ENCODE data around the gene DUOXA2.

Gene DUOXA2

DNA sequence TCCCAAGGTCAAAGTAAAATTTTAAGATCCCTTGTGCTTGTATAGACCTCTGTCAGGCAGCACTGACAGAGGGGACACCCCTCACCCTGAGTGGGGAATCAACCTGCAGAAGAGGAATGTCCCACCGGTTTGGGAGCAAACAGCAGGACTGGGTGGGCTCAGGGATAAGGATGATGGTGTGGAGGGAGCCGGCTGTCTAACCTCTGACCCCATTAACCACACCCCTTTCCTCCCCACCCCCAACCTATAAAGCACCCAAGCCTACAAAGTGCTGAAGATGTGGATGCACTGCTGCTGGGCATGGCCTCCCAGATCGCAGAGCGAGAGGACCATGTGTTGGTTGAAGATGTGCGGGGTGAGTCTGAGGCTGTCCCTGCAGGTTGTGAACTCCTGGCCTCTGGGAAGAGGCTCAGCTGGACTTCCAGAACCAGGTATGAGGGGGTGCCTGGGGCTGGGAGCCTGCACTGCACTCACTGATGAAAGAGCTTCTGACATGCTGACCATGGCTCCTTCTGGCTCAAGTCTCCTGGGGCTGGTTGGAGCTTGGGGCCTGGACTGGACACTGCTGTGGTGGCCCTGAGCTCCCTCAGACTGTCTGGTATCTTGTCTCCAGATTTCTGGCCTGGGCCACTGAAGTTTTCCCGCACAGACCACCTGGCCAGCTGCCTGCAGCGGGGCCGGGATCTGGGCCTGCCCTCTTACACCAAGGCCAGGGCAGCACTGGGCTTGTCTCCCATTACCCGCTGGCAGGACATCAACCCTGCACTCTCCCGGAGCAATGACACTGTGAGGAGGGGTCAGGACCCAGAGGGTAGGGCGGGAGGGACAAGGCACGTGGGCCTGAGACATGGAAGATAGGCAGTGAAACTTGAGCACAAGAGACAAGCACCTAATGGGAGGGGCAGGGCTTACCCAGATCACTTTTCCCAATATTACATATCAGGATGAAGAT lies 25.0 kb downstream of the DUOXA2 start:
- no peak for DNase-seq

DNA sequence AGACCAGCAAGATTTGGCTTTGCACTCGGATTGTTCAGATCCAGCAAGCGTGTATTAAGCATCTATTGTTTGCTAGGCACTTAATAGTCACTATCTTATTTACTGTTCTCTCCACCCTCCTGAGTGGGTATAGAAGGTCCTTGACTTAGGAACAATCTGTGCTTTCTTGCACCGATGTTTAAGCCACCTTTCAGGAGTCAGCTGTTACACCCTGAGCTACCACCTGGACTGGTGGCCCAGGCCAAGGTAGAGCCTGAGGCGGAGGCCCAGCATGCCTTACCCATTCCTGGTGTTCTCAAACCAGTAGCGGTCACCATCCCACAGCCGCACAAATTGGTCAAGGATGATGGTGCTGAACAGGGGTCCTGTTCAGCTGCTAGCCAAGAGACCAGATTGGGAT lies 25.6 kb downstream of the DUOXA2 start:
- no peak for DNase-seq

DNA sequence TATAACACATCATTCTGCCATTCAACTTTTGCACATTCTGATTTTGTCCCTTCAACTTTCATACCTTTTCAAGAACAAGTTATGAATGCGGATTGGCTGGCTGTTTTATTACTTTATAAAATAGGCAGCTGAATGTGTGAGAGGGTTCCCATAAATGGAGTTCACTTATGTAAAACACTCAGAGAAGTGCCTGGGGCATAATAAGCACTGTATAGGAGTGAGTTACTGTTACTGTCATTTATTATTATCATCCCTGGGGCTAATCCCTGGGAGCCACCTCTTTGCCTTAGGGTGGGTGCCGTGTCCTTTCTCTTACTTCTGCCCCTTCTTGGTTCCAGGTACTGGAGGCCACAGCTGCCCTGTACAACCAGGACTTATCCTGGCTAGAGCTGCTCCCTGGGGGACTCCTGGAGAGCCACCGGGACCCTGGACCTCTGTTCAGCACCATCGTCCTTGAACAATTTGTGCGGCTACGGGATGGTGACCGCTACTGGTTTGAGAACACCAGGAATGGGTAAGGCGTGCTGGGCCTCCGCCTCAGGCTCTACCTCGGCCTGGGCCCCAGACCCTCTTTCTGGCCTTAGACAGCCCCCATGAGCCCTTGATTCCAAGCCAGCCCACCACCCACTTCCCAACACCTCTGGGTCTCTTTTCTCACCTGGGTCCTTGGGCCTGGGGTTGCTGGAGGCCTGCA lies 26.6 kb downstream of the DUOXA2 start:
- no peak for DNase-seq

DNA sequence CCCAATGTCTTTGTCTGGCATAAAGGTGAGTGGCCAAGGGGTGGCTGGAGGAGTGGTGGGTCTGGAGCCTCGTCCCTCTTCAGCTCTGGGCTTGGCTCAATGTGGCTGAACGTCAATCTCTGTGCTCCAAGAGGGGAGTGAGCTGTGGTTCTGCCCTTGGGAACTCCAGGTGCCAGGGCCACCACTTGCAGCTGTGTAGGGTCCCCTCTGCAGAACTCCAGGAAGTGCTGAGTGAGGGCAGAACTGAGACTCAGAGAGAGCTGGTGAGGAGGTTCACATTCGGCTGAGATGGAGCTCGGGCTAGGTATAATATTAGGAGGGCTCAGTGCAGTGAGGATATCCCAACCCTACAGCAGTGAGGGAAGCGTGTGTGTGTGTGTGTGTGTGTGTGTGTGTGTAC lies 27.3 kb downstream of the DUOXA2 start:
- no peak for DNase-seq

DNA sequence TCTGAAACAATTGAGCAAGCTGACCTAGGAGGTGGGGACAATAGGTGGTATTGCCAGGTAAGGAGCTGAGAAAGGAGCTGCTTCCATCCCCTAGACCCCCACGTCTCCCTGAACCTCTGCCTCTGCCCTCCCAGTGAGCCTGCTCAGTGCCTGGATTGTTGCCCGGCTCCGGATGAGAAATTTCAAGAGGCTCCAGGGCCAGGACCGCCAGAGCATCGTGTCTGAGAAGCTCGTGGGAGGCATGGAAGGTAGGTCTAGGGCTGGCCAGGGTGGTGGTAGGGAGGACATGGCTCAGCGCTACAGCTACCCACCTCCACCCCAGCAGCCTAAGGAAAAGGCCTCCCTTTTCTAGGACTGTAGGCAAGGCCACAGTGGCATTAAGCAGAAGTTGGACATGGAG lies 28.9 kb downstream of the DUOXA2 start:
- DNase-seq: no peak

DNA sequence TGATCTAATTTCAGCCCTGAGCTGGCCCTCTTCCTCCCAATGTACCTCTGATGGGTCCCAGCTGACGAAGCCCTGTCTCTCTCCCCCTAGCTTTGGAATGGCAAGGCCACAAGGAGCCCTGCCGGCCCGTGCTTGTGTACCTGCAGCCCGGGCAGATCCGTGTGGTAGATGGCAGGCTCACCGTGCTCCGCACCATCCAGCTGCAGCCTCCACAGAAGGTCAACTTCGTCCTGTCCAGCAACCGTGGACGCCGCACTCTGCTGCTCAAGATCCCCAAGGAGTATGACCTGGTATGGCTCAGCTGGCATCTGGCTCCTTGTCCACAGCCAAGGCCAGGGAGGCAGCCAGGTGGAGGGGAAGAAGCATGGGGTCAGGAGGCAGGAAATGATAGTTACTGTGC lies 29.8 kb downstream of the DUOXA2 start:
- DNase-seq: no peak

DNA sequence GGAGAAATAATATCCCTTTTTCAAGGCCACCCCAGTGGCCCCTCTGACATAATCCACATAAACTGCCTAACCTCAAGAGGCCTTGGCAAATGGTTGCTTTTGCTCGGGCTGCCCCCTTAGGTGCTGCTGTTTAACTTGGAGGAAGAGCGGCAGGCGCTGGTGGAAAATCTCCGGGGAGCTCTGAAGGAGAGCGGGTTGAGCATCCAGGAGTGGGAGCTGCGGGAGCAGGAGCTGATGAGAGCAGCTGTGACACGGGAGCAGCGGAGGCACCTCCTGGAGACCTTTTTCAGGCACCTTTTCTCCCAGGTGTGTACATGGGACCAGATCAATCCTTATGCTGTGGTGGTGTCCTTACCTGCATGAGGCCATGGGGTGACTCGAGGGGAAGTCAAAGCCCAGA lies 30.6 kb downstream of the DUOXA2 start:
- DNase-seq: no peak

DNA sequence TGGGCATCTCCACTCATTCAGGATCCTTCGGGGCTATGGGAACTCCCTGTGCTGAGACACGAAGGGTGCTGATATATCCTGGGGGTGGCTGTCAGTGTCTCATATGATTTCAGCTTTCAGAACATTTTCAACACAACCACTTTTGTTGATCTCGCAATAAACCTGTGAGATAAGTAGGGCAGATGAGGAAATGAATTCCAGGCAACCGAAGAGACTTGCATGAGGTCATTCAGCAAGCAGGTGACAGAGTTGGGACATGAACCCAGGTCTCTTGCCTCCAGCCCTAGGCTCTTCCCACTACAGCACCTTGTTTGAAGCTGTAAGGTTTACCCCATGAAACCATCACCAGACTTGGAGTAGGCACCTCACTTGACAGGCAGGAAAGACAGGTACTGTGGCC lies 32.3 kb downstream of the DUOXA2 start:
- no peak for DNase-seq

DNA sequence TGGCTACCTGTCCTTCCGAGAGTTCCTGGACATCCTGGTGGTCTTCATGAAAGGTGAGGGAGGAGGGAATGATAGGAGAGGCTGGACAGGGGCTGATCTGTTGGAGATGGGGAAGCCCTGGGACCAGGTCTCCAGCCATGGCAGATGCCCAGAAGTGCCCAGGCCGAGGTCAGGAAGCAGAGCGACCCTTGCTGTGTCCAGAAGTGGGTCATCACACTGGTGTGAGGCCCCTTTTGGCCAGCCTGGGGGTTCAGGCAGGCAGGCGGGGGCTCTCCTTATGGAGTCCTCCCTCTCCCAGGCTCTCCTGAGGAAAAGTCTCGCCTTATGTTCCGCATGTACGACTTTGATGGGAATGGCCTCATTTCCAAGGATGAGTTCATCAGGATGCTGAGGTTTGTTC lies 33.5 kb downstream of the DUOXA2 start:
- DNase-seq: no peak

DNA sequence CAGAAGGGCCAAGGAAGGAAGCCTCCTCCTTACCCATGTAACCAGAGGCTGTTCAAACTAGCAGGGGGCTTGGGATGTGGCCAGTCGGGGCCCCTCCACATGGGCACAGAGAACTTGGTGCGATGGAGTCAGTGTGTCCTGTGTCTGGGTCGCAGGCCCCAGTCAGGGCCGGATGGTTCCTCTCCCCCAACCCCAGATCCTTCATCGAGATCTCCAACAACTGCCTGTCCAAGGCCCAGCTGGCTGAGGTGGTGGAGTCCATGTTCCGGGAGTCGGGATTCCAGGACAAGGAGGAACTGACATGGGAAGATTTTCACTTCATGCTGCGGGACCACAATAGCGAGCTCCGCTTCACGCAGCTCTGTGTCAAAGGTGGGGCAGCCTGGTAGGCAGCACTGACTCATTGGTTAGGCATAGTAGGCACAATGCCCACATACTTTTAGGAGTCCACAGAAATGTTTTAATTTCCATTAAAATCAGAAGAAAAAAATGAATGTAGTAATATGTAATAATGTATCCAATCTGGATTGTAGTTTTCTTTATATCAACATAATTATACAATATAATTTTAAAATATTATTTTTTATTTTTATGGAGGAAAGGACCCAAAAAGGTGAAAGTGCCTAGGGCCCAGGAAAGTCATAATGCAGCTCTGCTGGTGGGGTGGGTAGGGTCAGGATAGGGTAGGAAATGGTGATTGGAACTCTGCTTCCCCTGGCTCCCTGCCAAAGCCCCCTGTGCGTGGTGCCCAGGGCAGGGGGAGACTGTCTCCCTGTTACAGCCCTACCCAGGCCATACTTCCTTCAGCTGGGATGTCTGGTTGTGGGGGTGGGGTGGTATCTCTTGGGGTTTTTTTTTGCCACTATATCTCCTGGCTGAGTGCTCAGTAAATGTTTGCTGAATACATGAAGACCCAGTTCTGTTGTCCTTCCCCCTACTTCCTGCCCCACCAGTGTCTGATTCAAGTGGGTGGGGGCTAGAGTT lies 34.2 kb downstream of the DUOXA2 start:
- no peak for DNase-seq

DNA sequence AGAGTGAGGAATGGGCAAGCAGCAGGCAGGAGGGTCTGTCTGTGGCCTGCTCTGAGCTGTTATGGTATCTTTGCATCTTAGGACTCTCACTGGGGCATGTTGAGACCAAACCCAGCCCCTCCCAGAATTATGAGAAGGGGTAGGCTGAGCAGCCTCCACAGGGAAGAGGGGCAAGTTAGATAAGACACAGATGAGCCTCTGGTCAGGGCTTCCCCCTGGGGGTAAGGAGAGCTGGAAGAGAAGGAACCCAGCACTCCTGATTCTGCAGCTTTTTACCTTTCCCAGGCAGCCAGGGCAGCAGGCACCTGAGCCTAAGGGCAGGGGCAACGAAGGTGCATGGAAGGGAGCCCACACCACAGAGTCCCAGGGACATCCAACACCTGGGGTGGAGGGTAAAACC lies 34.9 kb downstream of the DUOXA2 start:
- no peak for DNase-seq

DNA sequence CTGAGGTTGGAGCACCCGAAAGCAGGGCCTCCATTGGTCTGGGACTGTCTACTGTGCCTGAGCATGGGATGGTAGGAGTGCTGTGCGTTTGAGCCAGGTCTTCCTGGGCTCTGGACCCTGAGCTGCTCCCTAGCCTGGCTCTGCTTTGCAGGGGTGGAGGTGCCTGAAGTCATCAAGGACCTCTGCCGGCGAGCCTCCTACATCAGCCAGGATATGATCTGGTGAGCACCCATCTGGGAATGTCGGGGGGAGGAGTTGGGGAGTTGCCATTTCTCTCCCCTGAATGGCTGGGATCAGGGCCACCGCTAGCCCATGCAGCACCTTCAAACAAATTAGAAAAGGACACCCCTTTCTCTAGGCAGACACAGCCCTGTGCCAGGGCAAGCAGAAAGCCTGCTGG lies 36.4 kb downstream of the DUOXA2 start:
- DNase-seq: no peak

DNA sequence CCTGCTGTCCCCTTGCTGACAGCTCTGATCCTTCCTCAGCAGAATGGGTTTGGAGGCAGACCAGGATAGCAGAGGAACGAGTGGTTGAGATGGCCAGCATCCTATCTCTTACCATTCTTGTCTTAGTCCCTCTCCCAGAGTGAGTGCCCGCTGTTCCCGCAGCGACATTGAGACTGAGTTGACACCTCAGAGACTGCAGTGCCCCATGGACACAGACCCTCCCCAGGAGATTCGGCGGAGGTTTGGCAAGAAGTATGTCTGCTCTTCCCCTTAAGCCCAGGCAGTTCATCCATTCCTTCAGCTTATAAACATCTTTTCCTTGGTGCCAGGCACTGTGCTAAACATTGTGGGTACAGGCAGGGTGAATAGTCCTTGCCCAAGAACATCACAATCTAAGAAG lies 36.9 kb downstream of the DUOXA2 start:
- DNase-seq: no peak

DNA sequence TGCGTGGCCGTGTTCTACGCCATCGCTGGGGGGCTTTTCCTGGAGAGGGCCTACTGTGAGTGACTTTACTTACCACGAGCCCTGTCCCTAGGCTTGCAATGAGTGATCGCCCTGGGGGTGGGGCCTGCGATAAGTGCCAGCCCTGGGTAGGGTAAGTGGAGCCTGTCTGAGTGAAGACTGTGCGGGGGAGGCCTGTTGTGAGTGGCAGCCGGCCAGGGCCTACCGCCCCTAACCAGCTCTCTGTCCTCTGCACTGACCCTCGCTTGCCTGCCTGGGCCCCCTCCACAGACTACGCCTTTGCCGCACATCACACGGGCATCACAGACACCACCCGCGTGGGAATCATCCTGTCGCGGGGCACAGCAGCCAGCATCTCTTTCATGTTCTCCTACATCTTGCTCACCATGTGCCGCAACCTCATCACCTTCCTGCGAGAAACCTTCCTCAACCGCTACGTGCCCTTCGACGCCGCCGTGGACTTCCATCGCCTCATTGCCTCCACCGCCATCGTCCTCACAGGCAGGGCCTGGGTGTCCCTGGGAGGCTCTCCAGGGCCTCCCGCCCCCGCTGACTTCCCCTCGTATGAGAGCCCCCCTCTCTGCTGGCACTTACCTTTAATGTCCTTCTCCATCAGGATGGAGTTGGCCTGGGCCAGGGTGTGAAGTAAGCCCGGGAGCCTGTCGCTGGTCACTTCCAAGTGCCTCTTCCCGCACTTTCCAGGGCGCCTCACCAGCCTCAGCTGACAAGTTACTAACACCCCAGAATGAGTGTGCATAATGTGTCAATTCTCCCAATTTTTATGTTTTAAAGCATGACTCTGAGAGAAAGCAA lies 38.1 kb downstream of the DUOXA2 start:
- no peak for DNase-seq

DNA sequence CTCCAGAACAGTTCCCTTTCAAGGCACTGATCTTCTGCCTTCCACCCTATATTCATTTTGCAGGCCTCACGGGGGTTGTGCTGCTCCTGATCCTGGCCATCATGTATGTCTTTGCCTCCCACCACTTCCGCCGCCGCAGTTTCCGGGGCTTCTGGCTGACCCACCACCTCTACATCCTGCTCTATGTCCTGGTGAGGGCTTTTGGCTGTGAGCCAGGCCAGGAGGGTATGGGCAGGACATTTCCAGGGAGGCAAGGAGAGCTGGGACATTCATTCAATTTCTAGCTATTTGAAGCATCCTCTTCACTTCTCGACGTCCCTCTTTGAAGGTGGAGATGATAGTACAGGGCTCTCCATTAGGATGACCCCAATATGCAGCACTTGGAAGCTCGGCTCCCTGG lies 41.6 kb downstream of the DUOXA2 start:
- no peak for DNase-seq

DNA sequence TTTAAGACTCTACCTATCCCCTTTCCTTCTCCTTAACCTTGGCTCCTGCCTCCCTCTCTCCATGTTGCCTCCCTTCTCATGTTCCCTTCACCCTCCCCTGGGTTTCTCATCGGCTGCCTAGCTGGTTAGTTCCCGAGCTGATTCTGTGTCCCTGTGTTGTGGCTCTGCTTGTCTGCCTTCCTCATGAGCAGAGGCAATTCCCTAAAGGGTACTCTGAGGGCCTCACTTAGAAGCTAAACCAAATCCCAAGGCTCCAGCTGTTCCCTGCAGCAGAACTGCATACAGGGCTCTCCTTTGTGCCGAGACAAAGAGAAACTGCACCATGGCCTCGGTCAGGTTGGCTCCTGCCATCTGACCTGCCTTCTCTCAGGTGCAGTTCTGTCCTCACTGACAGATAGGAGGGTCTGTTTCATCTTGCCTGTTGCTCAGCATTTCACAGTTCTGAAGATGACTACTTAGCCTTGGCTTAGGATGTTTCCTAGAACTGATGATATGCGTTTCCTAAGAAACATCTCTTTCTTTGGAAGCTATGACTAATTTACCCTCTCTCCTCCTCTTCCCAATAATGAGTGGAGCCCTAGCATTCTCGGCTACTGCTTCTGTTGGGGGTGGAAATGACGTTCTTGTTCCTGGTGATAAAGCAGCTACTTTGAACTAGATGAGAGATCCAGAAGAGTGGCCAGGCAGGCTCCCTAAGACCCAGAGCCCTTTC lies 42.8 kb downstream of the DUOXA2 start:
- no peak for DNase-seq

DNA sequence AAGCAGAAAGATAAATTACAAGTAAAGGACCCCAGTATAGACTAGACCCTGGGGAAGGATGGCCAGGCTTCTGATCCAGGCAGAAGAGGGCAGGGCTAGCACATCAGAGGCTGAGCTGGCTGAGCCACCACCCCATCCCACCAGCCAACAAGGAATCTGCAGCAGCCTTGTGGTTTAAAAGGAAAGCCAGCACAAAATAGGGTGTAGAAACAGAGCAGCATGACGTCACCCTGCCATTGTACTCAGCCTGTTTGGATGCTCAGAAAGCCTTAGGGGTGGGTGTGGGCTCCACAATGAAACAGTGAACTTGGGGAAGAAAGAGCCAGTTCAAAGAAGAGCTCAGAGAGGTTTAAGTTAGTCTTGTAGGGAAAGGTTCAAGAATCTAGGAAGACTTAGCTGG lies 43.8 kb downstream of the DUOXA2 start:
- no peak for DNase-seq

DNA sequence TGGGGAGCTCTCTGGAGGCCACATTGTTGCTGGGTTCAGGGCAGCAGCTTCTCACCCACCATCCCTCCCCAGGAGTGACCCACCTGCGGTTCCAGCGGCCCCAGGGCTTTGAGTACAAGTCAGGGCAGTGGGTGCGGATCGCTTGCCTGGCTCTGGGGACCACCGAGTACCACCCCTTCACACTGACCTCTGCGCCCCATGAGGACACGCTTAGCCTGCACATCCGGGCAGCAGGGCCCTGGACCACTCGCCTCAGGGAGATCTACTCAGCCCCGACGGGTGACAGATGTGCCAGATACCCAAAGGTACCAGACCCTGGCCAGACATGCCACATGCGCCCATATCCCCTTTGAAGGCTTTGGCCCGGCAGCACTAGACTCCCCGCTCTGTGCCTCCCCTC lies 47.5 kb downstream of the DUOXA2 start:
- no peak for DNase-seq

DNA sequence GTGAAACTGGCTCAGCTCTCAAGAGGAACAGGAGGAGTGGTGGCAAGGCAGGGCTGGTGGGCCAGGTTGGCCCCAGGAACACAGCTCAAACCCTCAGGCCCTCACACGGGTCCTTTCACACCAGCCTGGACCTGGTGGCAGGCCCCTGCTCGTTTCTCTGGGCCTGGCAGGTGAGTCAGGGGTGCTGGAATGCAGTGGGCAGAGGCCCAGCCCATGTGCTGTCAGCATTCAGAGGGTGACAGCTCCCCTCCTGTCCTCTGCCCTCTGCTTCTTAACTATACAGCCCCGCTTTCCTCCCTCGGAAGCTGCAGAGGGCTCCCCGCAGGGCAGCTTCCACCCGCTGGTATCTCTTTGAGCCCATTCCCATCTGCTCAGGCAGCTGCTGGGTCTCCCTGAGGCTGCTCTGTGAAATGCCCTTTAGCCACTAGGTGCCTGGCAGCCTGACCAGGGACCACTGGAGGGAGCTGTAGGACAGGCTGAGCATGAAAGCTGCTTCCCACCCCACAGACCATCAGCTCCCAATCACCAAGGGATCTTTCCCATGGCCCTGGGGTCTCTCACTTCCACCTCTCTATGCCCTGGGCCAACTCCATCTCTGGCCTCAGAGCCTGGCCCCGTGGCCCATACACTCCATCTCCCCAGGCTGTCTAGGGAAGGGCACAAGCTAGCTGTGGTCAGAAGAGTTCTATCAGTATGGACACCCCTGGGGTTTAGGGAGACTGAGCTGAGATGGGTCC lies 48.8 kb downstream of the DUOXA2 start:
- peak; percentile 43 for DNase-seq

DNA sequence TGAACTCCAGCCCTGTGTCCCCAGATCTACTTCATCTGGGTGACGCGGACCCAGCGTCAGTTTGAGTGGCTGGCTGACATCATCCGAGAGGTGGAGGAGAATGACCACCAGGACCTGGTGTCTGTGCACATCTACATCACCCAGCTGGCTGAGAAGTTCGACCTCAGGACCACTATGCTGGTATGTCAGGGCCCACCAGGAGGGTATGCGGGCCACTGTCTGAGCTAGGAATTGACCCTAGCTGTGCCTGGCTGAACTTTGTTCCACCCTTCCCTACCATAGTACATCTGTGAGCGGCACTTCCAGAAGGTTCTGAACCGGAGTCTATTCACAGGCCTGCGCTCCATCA lies 49.4 kb downstream of the DUOXA2 start:
- no peak for DNase-seq

DNA sequence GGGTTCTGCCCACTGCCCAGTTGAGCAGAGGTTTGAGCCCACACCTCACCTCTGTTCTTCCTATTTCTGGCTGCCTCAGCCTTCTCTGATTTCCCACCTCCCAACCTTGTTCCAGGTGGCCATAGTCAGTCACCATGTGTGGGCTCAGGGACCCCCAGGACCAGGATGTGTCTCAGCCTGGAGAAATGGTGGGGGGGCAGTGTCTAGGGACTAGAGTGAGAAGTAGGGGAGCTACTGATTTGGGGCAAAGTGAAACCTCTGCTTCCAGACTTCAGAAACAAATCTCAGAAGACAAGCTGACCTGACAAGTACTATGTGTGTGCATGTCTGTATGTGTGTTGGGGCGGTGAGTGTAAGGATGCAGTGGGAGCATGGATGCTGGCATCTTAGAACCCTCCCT lies 50.8 kb downstream of the DUOXA2 start:
- DNase-seq: no peak
